Measurements from ENCODE around the gene RASSF3.
A peak's percentile ranks its signal among the peaks of the same experiment; 100 is the strongest.
"Not testable (repeated sequence)": the region's sequence is repeated elsewhere in the genome, so short reads cannot be mapped to it uniquely, and the experiment has no call there.

The RASSF3 gene

GRCh38 chr12:64633011-64633939 is 23.0 kb downstream of the RASSF3 start:
- DNase-seq (ENCODE audit: low spot score) (no peak), FAIRE-seq (no peak)

GRCh38 chr12:64633940-64634337 is 23.6 kb downstream of the RASSF3 start:
- FAIRE-seq, result no peak
- peak; percentile 30 for DNase-seq (ENCODE audit: low spot score)

GRCh38 chr12:64634508-64635092 is 24.3 kb downstream of the RASSF3 start:
- FAIRE-seq (no peak), DNase-seq (ENCODE audit: low spot score) (no peak)

- DNase-seq (ENCODE audit: low spot score) (no peak), FAIRE-seq (no peak)
These were observed 25.2 kb downstream of the RASSF3 start for GRCh38 chr12:64635356-64635998.

GRCh38 chr12:64636856-64637255 is 26.6 kb downstream of the RASSF3 start:
- DNase-seq (ENCODE audit: low spot score) (no peak), FAIRE-seq (no peak)

GRCh38 chr12:64639466-64639865 is 29.2 kb downstream of the RASSF3 start:
- no peak for FAIRE-seq
- DNase-seq (ENCODE audit: low spot score), result no peak

- DNase-seq (ENCODE audit: low spot score) (no peak), FAIRE-seq (no peak)
These were observed 36.0 kb downstream of the RASSF3 start for GRCh38 chr12:64646318-64646717.

GRCh38 chr12:64649487-64649886 is 39.2 kb downstream of the RASSF3 start:
- DNase-seq (ENCODE audit: low spot score) (no peak), FAIRE-seq (no peak)

- FAIRE-seq (no peak), DNase-seq (ENCODE audit: low spot score) (no peak)
These were observed 40.5 kb downstream of the RASSF3 start for GRCh38 chr12:64650762-64651161.

GRCh38 chr12:64652346-64652745 is 42.1 kb downstream of the RASSF3 start:
- FAIRE-seq (no peak), DNase-seq (ENCODE audit: low spot score) (no peak)

- DNase-seq (ENCODE audit: low spot score) (no peak), FAIRE-seq (no peak)
These were observed 42.8 kb downstream of the RASSF3 start for GRCh38 chr12:64653123-64653522.

GRCh38 chr12:64653907-64654306 is 43.6 kb downstream of the RASSF3 start:
- not testable (repeated sequence) for FAIRE-seq; DNase-seq (ENCODE audit: low spot score)

- DNase-seq (ENCODE audit: low spot score), result no peak
- no peak for FAIRE-seq
These were observed 44.8 kb downstream of the RASSF3 start for GRCh38 chr12:64655141-64655540.

- DNase-seq (ENCODE audit: low spot score) (no peak), FAIRE-seq (no peak)
These were observed 46.1 kb downstream of the RASSF3 start for GRCh38 chr12:64656429-64656828.

GRCh38 chr12:64658892-64659481 is 48.7 kb downstream of the RASSF3 start:
- no peak for FAIRE-seq
- DNase-seq (ENCODE audit: low spot score), result no peak

- FAIRE-seq (no peak), DNase-seq (ENCODE audit: low spot score) (no peak)
These were observed 50.1 kb downstream of the RASSF3 start for GRCh38 chr12:64660237-64661018.

- no peak for DNase-seq (ENCODE audit: low spot score)
- no peak for FAIRE-seq
These were observed 52.7 kb downstream of the RASSF3 start for GRCh38 chr12:64663015-64663414.

GRCh38 chr12:64665514-64665913 is 55.2 kb downstream of the RASSF3 start:
- no peak for DNase-seq (ENCODE audit: low spot score)

GRCh38 chr12:64666054-64666914 is 56.0 kb downstream of the RASSF3 start:
- no peak for DNase-seq (ENCODE audit: low spot score)
- FAIRE-seq, result no peak

More at GRCh38 chr12:64665514-64665913, 55.2 kb downstream of the RASSF3 start:
- FAIRE-seq, result no peak

GRCh38 chr12:64667793-64668192 is 57.5 kb downstream of the RASSF3 start:
- no peak for DNase-seq (ENCODE audit: low spot score)
- no peak for FAIRE-seq
